Measurements from ENCODE around the gene CELF2. TPM values are rescaled to one million over a fixed set of nuclear protein-coding genes. Genes with fewer than 3 reads are reported as not detected.

CELF2 gene
- total RNA-seq, 2 donors from 2014 or later = 30.2 to 34.4 TPM

DNA sequence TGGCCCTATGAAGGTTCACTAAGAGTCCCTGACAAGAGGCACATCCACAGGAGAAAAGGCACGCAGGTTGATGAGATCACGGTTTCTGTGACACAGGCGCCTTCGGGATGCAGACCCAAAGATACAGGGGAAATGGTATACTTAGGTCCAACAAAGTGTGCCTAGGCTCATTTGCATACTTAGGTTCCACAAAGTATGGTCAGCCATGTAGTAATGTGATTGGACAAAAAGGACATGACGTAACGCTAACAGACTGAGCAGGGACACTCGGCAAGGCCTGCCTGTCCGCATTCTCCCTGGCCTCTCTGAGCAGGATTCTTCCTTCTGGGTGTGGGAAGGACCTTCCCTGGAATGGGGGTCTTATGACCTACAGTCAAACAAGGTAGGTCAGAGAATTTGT lies 190.6 kb downstream of the CELF2 start:
- H3K9me3 ChIP-seq = no peaks in the 10 kb centered on the region
- DNase-seq = no peak
- no peak overlapping the region for H3K4me3 ChIP-seq
- peaks cover 3% of the 10 kb centered on the region for H3K4me1 ChIP-seq
- H3K36me3 ChIP-seq = no peaks in the 10 kb centered on the region
- no peak overlapping the region for H3K27ac ChIP-seq
- intact Hi-C loops (cut with DNase I) = no loop called here
- no peak overlapping the region for H3K9ac ChIP-seq (ENCODE audit: low read depth in 2 of 2, low read length in 2 of 2)
- TF ChIP-seq, protein P1, sequence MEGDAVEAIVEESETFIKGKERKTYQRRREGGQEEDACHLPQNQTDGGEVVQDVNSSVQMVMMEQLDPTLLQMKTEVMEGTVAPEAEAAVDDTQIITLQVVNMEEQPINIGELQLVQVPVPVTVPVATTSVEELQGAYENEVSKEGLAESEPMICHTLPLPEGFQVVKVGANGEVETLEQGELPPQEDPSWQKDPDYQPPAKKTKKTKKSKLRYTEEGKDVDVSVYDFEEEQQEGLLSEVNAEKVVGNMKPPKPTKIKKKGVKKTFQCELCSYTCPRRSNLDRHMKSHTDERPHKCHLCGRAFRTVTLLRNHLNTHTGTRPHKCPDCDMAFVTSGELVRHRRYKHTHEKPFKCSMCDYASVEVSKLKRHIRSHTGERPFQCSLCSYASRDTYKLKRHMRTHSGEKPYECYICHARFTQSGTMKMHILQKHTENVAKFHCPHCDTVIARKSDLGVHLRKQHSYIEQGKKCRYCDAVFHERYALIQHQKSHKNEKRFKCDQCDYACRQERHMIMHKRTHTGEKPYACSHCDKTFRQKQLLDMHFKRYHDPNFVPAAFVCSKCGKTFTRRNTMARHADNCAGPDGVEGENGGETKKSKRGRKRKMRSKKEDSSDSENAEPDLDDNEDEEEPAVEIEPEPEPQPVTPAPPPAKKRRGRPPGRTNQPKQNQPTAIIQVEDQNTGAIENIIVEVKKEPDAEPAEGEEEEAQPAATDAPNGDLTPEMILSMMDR (IDR thresholded peaks at IDR 0.05) = no peak
- H3K27me3 ChIP-seq = no peaks in the 10 kb centered on the region

DNA sequence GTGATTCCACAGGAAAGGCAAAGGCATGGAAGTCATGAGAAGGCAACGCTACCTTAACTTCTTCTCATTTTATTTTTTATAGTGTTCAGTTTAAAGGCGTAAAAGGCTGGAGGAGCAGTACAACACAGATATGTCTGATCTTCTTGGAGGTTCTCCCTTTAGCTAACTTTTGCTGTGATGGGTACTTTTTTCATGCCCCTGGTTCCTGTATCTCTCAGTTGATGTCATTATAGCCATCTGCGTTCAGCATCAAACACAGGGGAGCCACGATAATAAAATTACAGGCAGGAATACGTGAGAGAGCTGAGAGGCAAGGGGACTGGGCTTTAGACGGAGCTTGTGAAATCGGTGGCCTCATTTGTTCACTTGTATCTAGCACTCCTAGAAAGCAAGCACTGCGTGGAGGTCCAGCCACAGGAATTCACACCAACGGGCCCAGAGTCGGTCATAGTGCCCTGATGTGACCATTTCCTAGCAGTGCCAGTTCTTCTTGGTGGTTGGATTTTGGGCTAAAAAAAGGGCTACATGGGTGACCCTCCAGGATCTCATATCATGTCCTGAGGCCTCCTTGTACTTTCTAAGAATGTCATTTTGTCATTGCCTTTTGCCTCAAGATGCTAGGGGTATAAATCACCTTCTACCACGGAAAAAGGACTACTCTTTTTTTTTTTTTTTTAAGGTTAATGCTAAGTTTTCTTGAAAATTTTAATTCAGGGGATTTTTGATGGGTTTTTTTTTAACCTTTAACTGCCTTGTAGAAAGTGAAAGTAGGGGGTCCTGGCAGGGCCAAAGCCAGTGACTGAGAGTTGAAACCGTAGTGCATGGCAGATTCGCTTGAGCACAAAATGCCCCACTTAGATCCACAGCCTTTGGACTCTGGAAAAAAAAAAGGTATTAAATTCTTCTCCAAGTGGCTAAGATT lies 191.5 kb downstream of the CELF2 start:
- Histone ChIP-seq H3K27ac (no peak overlapping the region), H3K4me3 (no peak overlapping the region), H3K9ac (ENCODE audit: low read depth in 2 of 2, low read length in 2 of 2) (no peak overlapping the region), H3K4me1 (peaks cover 3% of the 10 kb centered on the region), H3K36me3 (no peaks in the 10 kb centered on the region), H3K9me3 (no peaks in the 10 kb centered on the region), H3K27me3 (no peaks in the 10 kb centered on the region)
- no peak for DNase-seq
- intact Hi-C loops (cut with DNase I) = no loop called here
- TF ChIP-seq, protein P1 (IDR thresholded peaks at IDR 0.05) = no peak

DNA sequence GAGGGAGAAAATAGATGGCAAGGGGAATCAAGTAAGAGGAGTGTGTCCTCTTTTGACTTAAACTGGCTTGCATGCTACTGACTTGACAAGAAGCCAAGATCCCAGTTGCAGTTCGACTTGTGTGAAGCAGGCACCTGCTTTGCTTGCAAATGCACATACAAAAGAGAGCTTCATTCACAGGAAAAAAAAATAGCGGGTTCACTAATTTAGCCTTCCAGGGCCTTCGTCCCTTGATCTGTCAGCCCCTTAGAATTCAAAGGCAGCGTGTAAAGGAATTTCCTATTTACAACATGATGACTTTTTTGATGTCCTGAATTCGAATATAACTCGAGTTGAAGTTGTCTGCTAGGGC lies 192.1 kb downstream of the CELF2 start:
- Histone ChIP-seq H3K27ac (peak overlapping the region; percentile 2), H3K36me3 (no peaks in the 10 kb centered on the region), H3K4me3 (no peak overlapping the region), H3K9me3 (no peaks in the 10 kb centered on the region), H3K27me3 (no peaks in the 10 kb centered on the region), H3K9ac (ENCODE audit: low read depth in 2 of 2, low read length in 2 of 2) (no peak overlapping the region), H3K4me1 (peaks cover 3% of the 10 kb centered on the region)
- TF ChIP-seq, protein P1 (IDR thresholded peaks at IDR 0.05) = no peak
- intact Hi-C loops (cut with DNase I) = no loop called here
- no peak for DNase-seq

DNA sequence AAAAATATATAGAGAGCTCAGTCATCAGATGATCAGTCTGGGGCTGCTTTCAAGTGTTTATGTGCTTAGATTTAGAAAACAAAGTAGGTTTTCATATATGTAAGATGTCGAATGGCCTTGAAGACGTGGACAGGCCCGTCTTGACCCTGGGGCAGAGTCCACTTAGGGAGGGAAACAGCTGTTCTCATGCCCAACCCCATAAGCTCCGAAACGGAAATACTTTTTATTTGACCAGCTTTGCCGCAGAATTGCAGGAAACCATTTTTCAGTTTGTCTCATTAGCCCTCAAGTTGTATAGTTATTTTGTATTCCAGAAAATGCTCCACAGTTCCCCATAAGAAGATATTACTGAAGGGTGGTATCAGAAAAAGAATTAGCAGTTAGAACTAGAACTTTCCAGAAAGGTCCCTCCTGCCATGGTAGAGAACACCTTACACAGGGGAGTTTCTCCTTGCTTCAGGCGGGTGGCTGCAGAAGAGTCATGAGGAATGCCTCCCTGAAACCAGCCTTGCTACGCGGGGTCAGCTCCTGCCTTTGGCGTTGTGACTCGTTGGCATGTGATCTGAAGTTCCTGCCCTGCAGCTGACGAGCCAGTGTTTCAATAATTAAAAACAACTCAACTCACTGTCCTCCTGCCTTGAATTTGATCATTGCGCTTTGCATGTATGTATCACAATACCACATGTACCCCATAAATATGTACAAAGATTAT lies 192.7 kb downstream of the CELF2 start:
- peaks cover 3% of the 10 kb centered on the region for H3K4me1 ChIP-seq
- no peaks in the 10 kb centered on the region for H3K27me3 ChIP-seq
- H3K4me3 ChIP-seq = no peak overlapping the region
- TF ChIP-seq, protein P1 (IDR thresholded peaks at IDR 0.05) = no peak
- H3K36me3 ChIP-seq = no peaks in the 10 kb centered on the region
- intact Hi-C loops (cut with DNase I) = no loop called here
- no peak overlapping the region for H3K9ac ChIP-seq (ENCODE audit: low read depth in 2 of 2, low read length in 2 of 2)
- H3K9me3 ChIP-seq = no peaks in the 10 kb centered on the region
- DNase-seq = peak; percentile 46
- H3K27ac ChIP-seq = peak overlapping the region; percentile 2

DNA sequence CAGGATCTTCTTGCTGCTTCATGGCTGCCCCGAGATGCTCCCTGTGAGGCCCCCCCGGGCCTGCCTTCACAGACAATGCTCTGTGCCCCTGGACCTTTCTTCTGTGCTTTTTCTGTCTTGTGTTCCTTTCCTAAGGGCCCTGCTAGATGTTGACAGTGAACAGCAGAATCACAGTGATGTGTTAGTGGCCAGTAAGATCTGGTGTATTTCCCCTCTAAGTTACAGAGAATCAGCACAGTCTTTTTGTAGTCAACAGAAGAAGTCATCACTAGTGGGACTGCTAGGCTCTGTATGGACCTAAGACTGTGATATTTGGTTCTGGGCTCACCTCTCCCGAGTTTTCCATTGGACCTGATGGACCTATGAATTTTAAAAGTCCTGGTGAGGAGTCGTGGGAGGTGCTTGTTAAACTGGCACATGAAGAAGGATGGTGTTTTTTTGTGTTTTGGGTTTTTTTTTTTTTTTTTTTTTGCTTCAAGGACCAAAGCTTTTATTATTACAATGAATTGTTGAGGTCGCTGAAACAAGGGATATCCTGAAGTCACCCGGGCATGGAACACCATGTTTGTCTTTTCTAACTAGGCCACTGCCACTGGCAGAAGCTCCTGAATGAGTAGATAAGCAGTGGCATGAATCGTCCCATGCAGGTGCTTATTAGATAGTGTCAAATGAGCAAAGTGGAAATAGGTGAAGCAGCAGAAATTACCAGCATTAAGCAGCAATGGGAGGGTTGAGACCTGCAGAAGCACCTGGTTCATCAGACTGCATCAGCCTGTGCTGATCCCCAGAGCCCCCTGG lies 194.8 kb downstream of the CELF2 start:
- H3K4me1 ChIP-seq = peaks cover 3% of the 10 kb centered on the region
- no peak for DNase-seq

More for the DNA sequence above, 194.8 kb downstream of the CELF2 start:
- Histone ChIP-seq H3K4me3 (no peak overlapping the region), H3K36me3 (no peaks in the 10 kb centered on the region), H3K27ac (no peak overlapping the region), H3K27me3 (no peaks in the 10 kb centered on the region), H3K9ac (ENCODE audit: low read depth in 2 of 2, low read length in 2 of 2) (no peak overlapping the region), H3K9me3 (no peaks in the 10 kb centered on the region)
- TF ChIP-seq, protein P1 (IDR thresholded peaks at IDR 0.05) = no peak
- intact Hi-C loops (cut with DNase I) = no loop called here

All from colonic mucosa (tissue), 4 donors.